HFF-Myc (cell line): ENCODE measurements around the gene MELTF.
"Not testable (repeated sequence)": the region's sequence is repeated elsewhere in the genome, so short reads cannot be mapped to it uniquely, and the experiment has no call there.

Experiments used
- DNase-seq: peaks from one replicate; pipeline ENCODE4 v3.0.0-alpha.2; 2011; ENCODE audit warnings: low read depth; ENCODE audit errors: extremely low read depth
- H3K4me3 ChIP-seq: replicated peaks from 2 replicates; pipeline ENCODE4 v1.5.1; 2011; ENCODE audit warnings: low read depth, mild to moderate bottlenecking, control low read depth, low read length
- TF ChIP-seq, protein P1 (sequence below): IDR thresholded peaks from 2 replicates; pipeline ENCODE4 v1.5.1; 2012; ENCODE audit warnings: mild to moderate bottlenecking, low read depth, low read length, control low read depth; ENCODE audit errors: missing control alignments

Gene MELTF

DNA sequence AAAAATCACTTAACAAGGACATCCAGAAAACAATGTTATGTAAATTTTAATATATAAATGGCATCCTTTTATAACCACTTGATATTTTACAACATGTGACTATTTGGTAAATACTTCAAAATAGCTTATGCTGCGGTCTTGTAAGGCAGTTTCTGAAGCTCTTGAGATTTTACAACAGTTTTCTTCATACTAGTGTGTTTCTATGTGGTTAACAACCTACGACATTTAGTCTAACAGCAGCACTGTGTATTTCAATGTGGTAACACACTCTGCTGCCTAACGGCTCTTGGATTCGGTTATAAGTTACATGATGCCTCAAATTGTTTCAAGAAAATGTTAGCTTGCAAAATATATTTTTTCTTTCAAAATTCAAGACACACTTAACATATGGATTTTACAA lies 12.9 kb upstream of the MELTF start:
- TF ChIP-seq, protein P1, sequence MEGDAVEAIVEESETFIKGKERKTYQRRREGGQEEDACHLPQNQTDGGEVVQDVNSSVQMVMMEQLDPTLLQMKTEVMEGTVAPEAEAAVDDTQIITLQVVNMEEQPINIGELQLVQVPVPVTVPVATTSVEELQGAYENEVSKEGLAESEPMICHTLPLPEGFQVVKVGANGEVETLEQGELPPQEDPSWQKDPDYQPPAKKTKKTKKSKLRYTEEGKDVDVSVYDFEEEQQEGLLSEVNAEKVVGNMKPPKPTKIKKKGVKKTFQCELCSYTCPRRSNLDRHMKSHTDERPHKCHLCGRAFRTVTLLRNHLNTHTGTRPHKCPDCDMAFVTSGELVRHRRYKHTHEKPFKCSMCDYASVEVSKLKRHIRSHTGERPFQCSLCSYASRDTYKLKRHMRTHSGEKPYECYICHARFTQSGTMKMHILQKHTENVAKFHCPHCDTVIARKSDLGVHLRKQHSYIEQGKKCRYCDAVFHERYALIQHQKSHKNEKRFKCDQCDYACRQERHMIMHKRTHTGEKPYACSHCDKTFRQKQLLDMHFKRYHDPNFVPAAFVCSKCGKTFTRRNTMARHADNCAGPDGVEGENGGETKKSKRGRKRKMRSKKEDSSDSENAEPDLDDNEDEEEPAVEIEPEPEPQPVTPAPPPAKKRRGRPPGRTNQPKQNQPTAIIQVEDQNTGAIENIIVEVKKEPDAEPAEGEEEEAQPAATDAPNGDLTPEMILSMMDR, result no peak

GRCh38 chr3:197041875-197042488 lies 12.4 kb upstream of the MELTF start:
- TF ChIP-seq, protein P1, result no peak
- no peak overlapping the region for H3K4me3 ChIP-seq
- DNase-seq, result no peak

More for the DNA sequence above, 12.9 kb upstream of the MELTF start:
- no peak for DNase-seq
- no peak overlapping the region for H3K4me3 ChIP-seq

GRCh38 chr3:197040658-197041057 lies 11.0 kb upstream of the MELTF start:
- no peak overlapping the region for H3K4me3 ChIP-seq
- TF ChIP-seq, protein P1, result no peak
- no peak for DNase-seq

DNA sequence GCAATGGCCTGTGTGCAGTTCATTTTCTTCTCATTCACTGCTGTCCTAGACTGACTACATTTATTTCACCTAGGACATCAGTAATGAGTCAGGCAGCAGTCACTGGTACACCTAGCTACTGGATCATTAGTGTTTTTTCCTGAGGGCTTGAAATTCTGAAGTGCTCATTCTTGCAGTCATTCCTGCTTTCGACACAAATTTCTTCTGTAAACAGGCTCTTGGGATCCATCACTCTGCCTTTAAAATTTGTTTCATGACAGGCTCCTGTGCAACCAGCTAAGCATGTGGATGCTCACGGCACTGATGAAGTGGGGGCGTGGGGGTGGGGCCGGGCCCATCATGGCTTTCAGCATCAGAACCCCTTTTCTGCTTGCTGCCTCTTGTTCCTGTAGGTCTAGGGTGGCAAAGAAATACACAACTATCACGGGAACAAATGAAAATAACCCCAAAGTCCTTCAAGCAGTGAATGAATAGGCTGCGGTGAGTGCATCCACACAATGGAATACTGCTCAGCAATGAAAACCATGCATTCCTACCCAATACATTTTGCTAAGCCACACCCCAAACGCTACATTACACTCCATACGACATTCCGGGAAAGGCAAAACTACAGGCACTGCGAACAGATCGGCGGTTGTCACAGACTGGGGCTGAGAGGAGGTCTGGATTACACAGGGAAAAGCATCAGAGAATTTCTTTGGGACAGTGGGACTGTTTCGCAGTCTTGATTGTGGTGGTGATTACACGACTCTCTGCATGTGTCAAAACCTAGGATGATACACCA lies 9.3 kb upstream of the MELTF start:
- no peak for DNase-seq
- no peak overlapping the region for H3K4me3 ChIP-seq

DNA sequence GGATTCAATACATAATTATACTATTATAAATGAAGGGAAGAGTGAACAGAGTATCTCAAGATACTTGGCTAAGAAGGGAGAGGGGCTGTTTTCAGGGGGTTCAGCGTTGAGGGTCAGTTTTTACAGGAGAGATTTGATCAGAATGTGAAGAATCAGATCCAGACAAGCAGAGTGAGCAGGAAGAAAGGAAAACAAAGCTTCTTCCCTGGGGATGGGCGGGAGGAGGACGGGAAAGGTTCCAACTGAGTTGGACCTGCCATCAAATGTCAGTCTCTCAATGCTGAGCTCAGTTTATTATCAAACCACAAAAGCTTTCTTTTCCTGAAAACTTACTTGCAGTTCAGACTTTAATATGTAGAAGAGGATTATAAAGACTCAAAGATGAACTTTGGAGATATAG lies 6.0 kb upstream of the MELTF start:
- TF ChIP-seq, protein P1, result no peak
- H3K4me3 ChIP-seq, result no peak overlapping the region
- no peak for DNase-seq

More for the DNA sequence above, 9.3 kb upstream of the MELTF start:
- TF ChIP-seq, protein P1, result no peak

- not testable (repeated sequence) for DNase-seq, H3K4me3 ChIP-seq
Measured at GRCh38 chr3:197034778-197035177, 5.2 kb upstream of the MELTF start.

GRCh38 chr3:197033764-197034163 lies 4.1 kb upstream of the MELTF start:
- H3K4me3 ChIP-seq, DNase-seq: not testable (repeated sequence)
